KBM-7 (cell line): Measurements from ENCODE around the gene CAPN10.

ENCODE experiments used
- DNase-seq: peaks from one replicate; pipeline ENCODE4 v3.0.0-alpha.2; 2015
- in situ Hi-C: fragments of 300-500 bp; cut with MboI; formaldehyde crosslinking; loops from 2 replicates; pipeline ENCODE4 v1.14.3; 2020; ENCODE audit warnings: low sequenced_read_pairs, low pct_unique_long_range_greater_than_20kb, mixed read lengths

The CAPN10 gene

DNA sequence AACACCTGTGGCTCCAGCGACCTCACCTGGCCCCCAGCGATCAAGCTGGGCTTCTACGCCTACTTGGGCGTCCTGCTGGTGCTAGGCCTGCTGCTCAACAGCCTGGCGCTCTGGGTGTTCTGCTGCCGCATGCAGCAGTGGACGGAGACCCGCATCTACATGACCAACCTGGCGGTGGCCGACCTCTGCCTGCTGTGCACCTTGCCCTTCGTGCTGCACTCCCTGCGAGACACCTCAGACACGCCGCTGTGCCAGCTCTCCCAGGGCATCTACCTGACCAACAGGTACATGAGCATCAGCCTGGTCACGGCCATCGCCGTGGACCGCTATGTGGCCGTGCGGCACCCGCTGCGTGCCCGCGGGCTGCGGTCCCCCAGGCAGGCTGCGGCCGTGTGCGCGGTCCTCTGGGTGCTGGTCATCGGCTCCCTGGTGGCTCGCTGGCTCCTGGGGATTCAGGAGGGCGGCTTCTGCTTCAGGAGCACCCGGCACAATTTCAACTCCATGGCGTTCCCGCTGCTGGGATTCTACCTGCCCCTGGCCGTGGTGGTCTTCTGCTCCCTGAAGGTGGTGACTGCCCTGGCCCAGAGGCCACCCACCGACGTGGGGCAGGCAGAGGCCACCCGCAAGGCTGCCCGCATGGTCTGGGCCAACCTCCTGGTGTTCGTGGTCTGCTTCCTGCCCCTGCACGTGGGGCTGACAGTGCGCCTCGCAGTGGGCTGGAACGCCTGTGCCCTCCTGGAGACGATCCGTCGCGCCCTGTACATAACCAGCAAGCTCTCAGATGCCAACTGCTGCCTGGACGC is 43.6 kb downstream of the CAPN10 start:
- in situ Hi-C loops = no loop called here
- DNase-seq = no peak

DNA sequence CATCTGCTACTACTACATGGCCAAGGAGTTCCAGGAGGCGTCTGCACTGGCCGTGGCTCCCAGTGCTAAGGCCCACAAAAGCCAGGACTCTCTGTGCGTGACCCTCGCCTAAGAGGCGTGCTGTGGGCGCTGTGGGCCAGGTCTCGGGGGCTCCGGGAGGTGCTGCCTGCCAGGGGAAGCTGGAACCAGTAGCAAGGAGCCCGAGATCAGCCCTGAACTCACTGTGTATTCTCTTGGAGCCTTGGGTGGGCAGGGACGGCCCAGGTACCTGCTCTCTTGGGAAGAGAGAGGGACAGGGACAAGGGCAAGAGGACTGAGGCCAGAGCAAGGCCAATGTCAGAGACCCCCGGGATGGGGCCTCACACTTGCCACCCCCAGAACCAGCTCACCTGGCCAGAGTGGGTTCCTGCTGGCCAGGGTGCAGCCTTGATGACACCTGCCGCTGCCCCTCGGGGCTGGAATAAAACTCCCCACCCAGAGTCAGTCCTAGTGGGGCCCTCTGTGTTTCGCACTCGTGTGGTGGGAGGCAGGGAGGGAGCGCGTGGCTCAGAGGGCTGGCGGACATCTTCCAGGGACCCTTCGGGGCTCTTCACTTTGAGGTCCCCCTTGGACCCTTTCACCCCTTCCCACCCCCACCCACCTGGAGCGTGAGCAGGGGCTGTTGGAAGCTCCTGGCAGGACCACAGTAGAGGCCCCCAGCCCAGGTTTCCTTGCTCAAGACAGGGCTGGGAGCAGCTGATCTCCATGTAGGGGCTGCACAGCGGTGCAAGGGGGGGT is 44.4 kb downstream of the CAPN10 start:
- in situ Hi-C loops = no loop called here
- DNase-seq = no peak

DNA sequence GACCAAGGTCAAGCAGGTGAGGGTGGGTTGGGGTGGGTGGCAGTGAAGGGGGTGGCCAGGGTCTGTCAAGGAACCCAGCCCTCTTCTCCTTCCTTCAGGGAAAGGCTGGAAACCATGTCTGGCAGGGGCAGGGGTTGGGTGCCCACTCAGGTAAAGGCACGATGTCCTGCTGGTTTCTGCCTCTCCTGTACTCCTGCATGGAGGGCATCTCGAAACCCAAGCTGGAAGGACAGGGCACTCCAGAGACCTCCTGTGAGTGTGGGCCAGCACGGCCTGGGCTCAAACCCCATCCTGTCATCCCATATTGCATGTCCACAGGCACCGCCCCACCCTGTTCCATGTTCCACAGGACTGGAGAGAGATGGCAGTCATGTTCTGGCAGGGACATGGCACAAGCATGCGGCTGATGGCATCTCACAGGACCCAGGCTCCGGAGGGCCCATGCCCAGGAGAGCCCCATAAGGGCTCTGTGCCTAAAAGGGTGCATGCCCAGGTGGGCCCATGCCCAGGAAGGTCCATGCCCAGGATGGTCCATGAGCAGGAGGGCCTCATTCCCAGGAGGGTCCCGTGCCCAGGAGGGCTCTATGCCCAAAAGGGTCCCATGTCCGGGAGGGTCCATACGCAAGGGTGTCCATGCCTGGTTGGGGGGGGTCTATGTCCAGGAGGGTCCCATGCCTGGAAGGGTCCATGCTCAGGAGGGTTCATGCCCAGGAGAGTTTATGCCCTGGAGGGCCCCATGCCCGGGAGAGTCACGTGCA is 45.2 kb downstream of the CAPN10 start:
- in situ Hi-C loops = no loop called here
- DNase-seq = no peak

DNA sequence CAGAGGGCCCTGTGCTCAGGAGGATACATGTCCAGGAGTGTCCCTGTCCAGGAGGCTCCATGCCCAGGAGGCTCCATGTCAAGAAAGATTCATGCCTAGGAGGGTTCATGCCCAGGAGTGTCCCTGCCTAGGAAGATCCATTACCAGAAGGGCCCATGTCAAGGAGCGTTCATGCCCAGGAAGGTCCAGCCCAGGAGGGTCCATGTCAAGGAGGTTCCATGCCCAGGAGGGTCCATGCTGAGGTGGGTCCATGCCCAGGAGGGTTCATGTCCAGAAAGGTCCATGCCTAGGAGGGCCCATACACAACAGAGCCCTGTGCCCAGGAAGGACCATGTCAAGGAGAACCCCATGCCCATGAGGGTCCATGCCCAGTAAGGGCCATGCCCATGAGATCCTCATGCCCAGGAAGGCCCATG is 45.8 kb downstream of the CAPN10 start:
- DNase-seq = no peak
- in situ Hi-C loops = no loop called here

DNA sequence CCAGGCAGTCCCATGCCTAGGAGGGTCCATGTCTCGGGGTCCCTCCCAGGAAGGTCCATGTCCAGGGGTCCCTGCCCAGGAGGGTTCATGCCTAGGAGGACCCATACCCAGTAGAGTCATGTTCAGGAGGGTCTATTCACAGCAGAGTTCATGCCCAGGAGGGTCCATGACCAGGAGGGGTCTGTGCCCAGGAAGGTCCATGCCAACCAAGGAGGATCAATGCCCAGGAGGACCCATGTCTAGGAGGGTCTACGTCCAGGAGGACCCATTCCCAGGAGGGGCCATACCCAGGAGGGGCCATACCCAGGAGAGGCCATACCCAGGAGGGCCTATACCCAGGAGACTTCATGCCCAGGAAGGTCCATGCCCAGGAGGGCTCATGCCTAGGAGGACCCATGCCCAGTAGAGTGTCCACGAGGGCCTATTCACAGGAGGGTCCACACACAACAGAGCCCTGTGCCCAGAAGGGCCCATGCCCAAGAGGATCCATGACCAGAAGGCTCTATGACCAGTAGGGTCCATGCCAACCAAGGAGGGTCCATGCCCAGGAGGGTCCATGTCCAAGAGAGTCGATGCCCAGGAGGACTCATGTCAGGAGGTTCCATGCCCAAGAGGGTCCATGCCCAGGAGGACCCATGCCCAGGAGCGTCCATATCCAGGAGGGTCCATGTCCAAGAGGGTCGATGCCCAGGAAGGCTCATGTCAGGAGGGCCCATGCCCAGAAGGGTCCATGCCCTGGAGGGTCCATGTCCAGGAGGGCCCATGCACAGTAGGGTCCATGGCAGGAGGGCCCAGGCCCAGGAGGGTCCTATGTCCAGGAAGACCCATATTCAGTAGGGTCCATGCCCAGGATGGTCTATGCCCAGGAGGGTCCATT is 48.8 kb downstream of the CAPN10 start:
- in situ Hi-C loops = no loop called here
- DNase-seq = no peak

DNA sequence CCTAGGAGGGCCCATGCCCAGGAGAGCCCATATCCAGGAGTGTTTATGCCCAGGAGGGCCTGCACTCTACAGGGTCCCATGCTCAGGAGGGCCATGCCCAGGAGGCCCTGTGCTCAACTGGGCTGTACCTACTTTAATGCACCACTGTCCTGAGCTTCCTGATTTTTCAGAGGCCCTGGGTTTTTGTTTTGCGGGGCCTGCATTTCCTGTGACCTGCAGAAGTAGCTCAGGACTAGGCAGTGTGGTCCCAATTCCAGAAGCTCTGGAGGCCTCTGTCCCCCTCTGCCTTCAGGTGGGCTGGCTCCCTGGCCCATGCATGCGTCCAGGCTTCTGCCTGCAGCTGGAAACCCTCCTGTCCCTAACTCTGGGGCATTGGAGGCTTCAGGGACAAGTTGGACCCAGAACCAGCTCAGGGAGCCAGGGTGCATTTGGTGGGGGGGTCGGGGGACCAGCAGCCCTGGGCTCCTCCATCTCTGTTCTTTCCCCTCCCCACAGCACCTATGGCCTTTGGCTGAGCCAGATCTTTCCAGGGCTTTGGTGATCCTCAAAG is 49.5 kb downstream of the CAPN10 start:
- DNase-seq = no peak
- in situ Hi-C loops = no loop called here

DNA sequence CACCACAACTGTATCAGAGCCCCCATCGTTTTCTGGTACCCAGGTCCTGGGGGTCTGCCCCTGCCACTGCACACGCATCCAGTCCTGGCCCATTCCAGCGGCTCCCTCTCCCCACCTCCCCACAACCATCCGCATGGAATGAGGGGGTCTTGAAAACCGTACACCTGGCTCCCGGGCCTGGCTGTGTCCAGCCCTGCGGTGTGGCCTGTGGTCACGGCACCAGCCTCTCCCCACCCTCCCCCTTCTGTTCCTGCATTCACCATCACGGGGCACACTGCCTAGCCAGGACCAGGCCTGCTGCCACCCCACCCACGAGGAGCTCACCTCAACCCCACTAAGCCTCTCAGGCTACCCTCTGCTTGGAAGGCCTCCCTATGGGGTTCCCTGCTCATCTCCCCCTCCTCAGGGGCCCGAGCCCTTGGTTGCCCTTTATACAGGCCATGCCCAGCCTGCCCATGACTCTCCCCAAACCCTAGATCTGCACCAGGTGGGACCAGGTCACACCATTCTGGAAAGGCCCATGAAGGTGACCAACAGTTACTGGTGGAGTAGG is 50.1 kb downstream of the CAPN10 start:
- in situ Hi-C loops = no loop called here
- DNase-seq = no peak

DNA sequence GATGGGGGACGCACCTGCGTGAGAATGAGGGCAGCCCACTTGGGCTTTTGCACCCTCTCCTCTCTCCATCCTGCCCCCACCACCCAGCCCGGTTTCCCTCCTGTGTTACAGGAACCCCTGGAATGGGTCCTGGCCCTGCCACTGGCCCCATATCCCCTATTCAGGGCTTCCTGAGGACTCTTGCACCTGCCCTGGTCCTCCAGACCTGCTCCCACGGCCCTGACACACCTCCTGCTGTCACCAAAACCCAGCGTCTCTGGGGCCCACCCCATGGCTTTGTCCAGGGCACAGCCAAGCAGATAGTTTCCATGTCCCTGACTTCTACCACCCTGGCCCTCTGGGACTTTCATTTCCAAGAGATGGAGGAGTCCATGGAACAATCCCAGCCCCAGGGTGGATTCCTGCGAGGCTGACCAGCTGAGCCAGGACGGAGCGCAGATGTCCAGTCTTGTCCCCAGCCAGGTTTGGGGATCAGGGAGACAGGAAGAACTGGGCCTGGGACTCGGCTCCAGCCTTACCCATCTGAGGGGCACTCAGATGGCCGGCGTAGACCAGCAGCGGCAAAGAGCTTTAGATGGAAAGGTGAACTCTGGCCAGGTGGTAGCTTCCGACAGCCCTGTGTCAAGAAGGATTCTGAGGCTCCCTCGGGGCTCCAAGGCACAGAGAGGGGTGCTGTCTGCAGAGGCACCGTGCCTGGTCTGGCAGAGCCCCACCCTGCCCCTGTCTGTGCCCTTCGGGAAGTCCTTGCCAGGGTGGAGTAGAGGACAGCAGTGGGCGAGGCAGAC is 50.8 kb downstream of the CAPN10 start:
- in situ Hi-C loops = no loop called here

DNA sequence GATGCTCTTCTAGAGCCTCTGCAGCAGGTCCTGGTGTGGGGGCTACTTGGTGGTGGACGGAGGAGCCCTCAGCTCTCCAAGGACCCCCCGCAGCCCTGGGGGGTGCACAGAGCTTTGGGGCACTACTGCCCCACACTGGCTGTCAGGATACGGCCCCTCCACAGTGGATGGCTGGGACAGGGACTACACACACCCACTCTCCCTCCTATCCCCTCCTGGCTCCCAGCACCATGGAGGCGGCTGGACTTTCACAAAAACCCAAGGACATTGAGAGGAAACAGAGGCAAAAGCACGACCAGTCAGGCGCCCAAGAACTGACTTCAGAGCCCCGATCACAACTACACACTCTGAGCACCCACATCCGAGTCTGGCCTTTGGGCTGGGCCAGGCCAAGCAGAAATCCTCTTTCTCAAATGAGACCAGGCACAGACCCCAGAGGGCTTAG is 51.4 kb downstream of the CAPN10 start:
- in situ Hi-C loops = no loop called here
- no peak for DNase-seq

More for the DNA sequence above, 50.8 kb downstream of the CAPN10 start:
- DNase-seq = no peak

DNA sequence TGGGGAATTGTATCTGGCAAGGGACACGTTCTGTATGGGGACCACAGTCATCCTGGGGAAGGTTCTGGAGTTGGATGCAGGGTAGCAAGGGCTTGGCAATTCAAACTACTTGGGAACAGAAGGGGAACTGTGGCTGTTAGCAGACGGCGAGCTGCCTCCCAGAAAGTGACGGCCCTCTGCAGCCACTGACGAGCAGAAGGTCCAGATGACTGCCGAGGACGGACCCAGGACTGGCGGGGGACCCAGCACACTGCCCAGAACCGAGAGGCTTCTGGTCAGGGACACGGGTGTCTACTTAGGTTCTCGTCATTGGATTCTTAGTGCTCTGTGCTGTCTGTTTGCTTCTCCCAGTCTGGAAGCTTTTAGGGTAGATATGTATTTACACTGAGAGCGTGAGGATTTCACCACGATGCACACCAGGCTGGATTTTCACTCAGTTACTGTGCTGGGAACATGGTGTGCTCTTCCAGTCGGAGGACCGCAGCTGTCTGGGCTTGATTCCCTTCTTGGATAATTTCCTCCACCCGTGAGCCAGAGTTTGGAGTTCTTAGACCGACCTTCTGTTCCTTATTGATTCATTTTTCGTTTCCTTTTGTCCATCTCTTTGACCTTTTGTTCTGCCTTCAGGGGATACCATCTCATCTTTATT is 52.1 kb downstream of the CAPN10 start:
- DNase-seq = no peak
- in situ Hi-C loops = no loop called here

DNA sequence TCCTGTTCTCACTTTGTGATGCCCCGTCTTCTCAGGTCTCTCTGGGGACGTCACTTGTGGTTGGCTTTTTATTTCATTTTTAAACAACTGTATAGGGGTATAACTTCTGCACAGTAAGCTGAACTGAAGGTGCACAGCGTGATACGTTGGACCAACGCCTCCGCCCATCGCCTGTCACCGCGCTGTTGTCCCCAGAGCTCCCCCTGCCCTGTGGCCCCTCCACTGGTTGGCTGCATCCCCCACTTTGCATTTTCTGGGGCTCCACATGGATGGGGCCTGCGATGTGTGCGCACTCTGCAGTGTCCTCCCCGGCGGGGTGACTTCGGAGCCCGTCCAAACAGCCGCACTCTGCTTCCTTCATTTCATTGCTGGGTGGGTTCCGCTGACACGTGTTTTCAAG is 53.0 kb downstream of the CAPN10 start:
- in situ Hi-C loops = no loop called here
- no peak for DNase-seq

DNA sequence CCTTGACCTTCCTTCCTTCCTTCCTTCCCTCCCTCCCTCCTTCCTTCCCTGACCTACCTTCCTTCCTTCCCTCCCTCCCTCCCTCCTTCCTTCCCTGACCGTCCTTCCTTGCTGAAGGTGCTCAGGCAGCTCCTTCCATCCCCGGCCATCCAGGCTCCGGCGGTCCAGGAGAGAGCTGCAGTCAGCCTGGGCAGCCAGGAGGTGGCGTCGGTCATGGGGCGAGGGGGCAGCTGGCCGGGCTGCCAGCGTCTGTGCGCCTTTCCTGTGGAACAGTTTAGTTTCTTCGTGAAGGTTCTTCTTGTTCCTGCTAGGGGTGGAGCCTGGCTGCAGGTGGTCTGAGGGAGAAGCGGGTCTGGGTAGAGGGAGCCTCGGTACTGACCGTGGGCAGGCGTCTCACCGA is 54.4 kb downstream of the CAPN10 start:
- no peak for DNase-seq
- in situ Hi-C loops = no loop called here

DNA sequence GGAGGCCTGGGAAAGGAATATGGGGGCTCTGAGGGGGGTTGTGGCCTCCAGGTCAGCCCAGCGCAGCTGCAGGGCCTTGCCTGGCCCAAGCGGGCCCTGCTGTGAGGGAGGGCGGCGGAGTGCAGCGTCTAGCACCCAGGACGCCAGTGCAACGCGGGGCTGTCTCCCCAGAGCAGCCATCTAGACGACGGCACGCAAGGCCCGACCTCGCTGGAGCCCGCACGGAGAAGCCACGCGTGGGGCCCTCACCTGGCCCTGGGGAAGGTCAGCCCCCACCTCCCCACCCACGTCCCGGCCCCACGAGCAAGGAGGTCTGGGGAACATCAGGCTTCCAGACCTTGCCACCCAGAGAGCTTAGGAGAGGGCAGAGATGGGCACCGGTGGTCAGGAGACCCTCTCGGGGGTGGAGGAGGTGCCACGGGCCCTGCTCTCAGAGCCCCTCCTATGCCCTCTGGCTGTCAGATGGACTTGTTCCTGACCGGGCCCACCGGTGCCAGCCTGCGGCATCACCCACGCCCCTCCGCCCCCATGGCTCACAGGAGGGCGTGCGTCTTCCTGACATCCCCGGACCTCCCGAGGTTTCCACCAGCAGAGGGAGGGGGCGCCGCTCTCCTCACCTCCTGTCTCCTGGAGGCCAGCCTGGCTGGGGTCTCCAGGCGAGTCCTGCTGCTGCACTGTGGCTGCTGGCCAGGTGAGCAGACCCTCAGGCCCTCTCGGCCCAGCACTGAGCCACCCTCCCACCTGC is 55.7 kb downstream of the CAPN10 start:
- in situ Hi-C loops = no loop called here
- DNase-seq = no peak

DNA sequence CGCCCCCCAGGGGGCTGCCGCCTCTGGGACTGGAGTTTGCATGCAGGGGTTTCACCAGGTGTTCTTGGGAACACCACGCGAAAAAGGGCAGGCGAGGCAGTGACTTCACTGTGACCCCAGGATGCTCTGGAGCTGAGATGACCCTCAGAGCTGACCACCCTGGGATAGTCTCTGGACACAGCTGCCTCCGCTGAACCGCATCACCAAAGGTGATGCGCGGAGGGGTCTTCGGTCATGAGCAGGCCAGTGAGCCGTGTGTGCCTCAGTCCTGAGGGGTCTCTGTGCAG is 56.2 kb downstream of the CAPN10 start:
- in situ Hi-C loops = no loop called here
- no peak for DNase-seq

DNA sequence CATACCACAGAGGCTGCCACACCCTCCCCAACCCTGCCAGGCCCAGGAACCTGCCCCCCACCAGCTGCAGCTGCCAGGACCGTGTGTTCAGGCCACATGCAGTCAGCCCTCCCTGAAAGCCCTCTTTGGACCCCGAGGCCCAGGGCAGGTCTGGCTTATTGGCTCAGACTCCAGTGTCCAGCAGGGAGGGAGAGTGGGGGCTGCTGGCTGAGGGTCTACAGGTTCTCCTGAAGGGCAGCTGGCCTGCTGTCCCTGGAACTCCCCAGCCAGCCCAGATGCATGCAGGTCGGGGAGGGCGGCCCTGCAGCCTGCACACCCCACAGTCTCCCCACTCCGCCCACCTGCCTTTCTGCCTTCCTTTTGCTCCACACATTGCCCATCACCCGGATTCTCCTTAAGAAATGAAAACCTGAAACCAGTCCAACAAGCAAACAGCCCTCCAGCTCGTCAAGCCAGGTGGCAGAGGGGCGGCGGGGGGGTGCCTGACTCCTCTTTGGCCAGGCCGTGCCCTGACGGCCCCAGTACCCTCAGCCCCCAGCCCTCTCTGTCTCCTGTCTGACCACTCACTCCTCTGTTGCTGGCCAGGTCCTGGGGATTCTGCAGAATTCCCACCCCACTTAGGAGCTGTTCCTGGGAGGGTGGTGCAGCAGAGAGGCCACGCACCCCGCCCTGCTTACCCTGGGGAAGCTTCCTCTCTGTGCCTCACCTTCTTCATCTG is 56.7 kb downstream of the CAPN10 start:
- no peak for DNase-seq
- in situ Hi-C loops = no loop called here

DNA sequence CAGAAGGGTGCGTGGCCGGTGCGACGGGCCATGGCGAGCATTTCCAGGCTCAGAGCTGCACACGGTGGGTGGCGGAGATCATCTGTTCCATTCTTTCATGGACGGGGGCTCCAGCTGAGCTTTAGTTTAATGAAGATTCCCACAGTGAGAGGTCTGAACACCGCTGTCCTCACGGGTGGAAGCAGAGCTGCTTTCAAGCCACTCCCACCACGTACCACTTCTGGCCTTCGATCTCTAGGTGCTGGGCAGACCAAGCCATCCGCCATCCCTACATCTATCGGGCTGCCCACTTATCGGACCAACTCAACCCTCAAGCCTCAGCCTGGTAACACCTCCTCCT is 57.2 kb downstream of the CAPN10 start:
- in situ Hi-C loops = no loop called here
- no peak for DNase-seq
